ENCODE results near the gene AAK1. TPM values are rescaled to one million over a fixed set of nuclear protein-coding genes. Genes with fewer than 3 reads are reported as not detected.
"Not testable (repeated sequence)": the region's sequence is repeated elsewhere in the genome, so short reads cannot be mapped to it uniquely, and the experiment has no call there.

The AAK1 gene
- total RNA-seq, 4 donors from 2014 or later, result 34.8 to 109 (median 70.2) TPM

DNA sequence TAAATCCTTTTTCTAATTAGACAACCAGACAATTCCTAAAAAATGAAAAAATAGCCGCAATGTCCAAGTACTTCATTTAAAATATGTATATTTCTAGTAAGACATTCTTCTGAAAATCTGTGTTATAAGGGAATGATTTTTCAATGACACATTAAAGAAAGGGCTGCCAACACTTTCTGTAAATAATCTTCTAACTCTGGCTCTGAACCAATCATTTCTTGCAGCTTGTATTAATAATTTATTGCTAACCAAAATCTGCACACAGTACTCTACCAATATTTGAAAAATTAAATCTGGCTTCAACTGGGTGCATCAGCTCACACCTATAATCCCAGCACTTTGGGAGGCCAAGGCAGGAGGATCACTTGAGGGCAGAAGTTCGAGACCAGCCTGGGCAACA is 214.6 kb downstream of the AAK1 start:
- in situ Hi-C loops (cut with MboI; ENCODE audit: low pct_ligation_motif_present in 1 of 4, low pct_unique_long_range_greater_than_20kb in 1 of 4, low sequenced_read_pairs in 3 of 4) (no loop called here), intact Hi-C loops (cut with DNase I; ENCODE audit: low total_unique reads) (no loop called here)
- H3K27me3 ChIP-seq, result no peaks in the 10 kb centered on the region
- TF ChIP-seq POLR2A (IDR thresholded peaks at IDR 0.05), result no peak
- TF ChIP-seq POLR2AphosphoS5 (IDR thresholded peaks at IDR 0.05), result no peak
- TF ChIP-seq CTCF (IDR thresholded peaks at IDR 0.05), result no peak
- TF ChIP-seq EP300 (IDR thresholded peaks at IDR 0.05; ENCODE audit: low read depth), result no peak
- H3K36me3 ChIP-seq, result peaks cover 0 to 51% (median 17%) of the 10 kb centered on the region in 4 donors
- 82 to 100% methylated on average over 2 of the region's 2 CpGs for WGBS, 2 donors (ENCODE audit: low coverage in 1 of 2)
- H3K9me3 ChIP-seq, result no peaks in the 10 kb centered on the region
- DNase-seq, result no peak
- H3K27ac ChIP-seq, result no peak overlapping the region
- peaks cover 0 to 3% (median 0%) of the 10 kb centered on the region in 4 donors for H3K4me1 ChIP-seq
- H3K4me3 ChIP-seq, result no peak overlapping the region

DNA sequence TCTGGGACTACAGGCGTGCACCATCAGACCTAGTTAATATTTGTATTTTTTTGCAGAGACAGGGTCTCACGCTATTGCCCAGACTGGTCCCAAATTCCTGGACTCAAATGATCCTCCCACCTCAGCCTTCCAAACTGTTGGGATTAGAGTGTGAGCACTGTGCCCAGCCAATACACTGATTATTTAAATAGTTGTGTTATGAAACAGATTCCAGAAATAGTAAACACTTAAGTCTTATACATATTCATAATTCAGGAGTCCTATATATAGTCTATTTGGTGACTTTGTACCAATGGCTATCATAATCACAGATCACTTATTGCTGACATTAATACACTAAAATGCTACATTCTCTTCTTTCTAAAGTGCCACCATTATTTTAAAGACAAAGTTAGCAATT is 219.1 kb downstream of the AAK1 start:
- Histone ChIP-seq H3K27ac (no peak overlapping the region), H3K9me3 (no peaks in the 10 kb centered on the region), H3K4me1 (peaks cover 0 to 9% (median 3%) of the 10 kb centered on the region in 4 donors), H3K27me3 (no peaks in the 10 kb centered on the region), H3K36me3 (peaks cover 0 to 40% (median 14%) of the 10 kb centered on the region in 4 donors), H3K4me3 (no peak overlapping the region)
- DNase-seq, result no peak
- WGBS, 2 donors (ENCODE audit: low coverage in 1 of 2), result 95 to 100% methylated on average over 2 of the region's 2 CpGs
- in situ Hi-C loops (cut with MboI; ENCODE audit: low pct_ligation_motif_present in 1 of 4, low pct_unique_long_range_greater_than_20kb in 1 of 4, low sequenced_read_pairs in 3 of 4) (no loop called here), intact Hi-C loops (cut with DNase I; ENCODE audit: low total_unique reads) (no loop called here)
- TF ChIP-seq POLR2AphosphoS5 (IDR thresholded peaks at IDR 0.05) (no peak), CTCF (IDR thresholded peaks at IDR 0.05) (no peak), POLR2A (IDR thresholded peaks at IDR 0.05) (no peak), EP300 (IDR thresholded peaks at IDR 0.05; ENCODE audit: low read depth) (no peak)

GRCh38 chr2:69422198-69422597 is 221.3 kb downstream of the AAK1 start:
- in situ Hi-C loops (cut with MboI; ENCODE audit: low pct_ligation_motif_present in 1 of 4, low pct_unique_long_range_greater_than_20kb in 1 of 4, low sequenced_read_pairs in 3 of 4) (no loop called here), intact Hi-C loops (cut with DNase I; ENCODE audit: low total_unique reads) (no loop called here)

GRCh38 chr2:69419111-69419510 is 224.4 kb downstream of the AAK1 start:
- in situ Hi-C loops (cut with MboI; ENCODE audit: low pct_ligation_motif_present in 1 of 4, low pct_unique_long_range_greater_than_20kb in 1 of 4, low sequenced_read_pairs in 3 of 4); DNase-seq; H3K4me3 ChIP-seq; H3K9me3 ChIP-seq; H3K27me3 ChIP-seq; intact Hi-C loops (cut with DNase I; ENCODE audit: low total_unique reads): not testable (repeated sequence)
- Histone ChIP-seq H3K36me3 (peaks cover 0 to 46% (median 18%) of the 10 kb centered on the region in 4 donors), H3K4me1 (peaks cover 0 to 16% (median 7%) of the 10 kb centered on the region in 4 donors), H3K27ac (peak overlapping the region in 1 of 4 donors; percentile 59)
- WGBS, 2 donors (ENCODE audit: low coverage in 1 of 2), result 83 to 88% methylated on average over 5 to 7 of the region's 7 CpGs

More at GRCh38 chr2:69422198-69422597, 221.3 kb downstream of the AAK1 start:
- Histone ChIP-seq H3K4me1 (peaks cover 0 to 16% (median 7%) of the 10 kb centered on the region in 4 donors), H3K27me3 (no peaks in the 10 kb centered on the region), H3K27ac (no peak overlapping the region), H3K9me3 (no peaks in the 10 kb centered on the region), H3K4me3 (no peak overlapping the region), H3K36me3 (peaks cover 0 to 38% (median 14%) of the 10 kb centered on the region in 4 donors)
- TF ChIP-seq POLR2A (IDR thresholded peaks at IDR 0.05) (no peak), POLR2AphosphoS5 (IDR thresholded peaks at IDR 0.05) (no peak), CTCF (IDR thresholded peaks at IDR 0.05) (no peak), EP300 (IDR thresholded peaks at IDR 0.05; ENCODE audit: low read depth) (no peak)
- DNase-seq, result no peak

GRCh38 chr2:69416147-69416546 is 227.4 kb downstream of the AAK1 start:
- Histone ChIP-seq H3K4me3 (no peak overlapping the region), H3K27me3 (no peaks in the 10 kb centered on the region), H3K27ac (no peak overlapping the region), H3K9me3 (no peaks in the 10 kb centered on the region), H3K36me3 (peaks cover 0 to 65% (median 23%) of the 10 kb centered on the region in 4 donors), H3K4me1 (peaks cover 0 to 10% (median 4%) of the 10 kb centered on the region in 4 donors)
- in situ Hi-C loops (cut with MboI; ENCODE audit: low pct_ligation_motif_present in 1 of 4, low pct_unique_long_range_greater_than_20kb in 1 of 4, low sequenced_read_pairs in 3 of 4), result no loop called here
- no peak for DNase-seq
- intact Hi-C loops (cut with DNase I; ENCODE audit: low total_unique reads), result no loop called here
- TF ChIP-seq CTCF (IDR thresholded peaks at IDR 0.05) (no peak), EP300 (IDR thresholded peaks at IDR 0.05; ENCODE audit: low read depth) (no peak), POLR2AphosphoS5 (IDR thresholded peaks at IDR 0.05) (no peak), POLR2A (IDR thresholded peaks at IDR 0.05) (no peak)
- 75 to 91% methylated on average over 1 of the region's 1 CpG for WGBS, 2 donors (ENCODE audit: low coverage in 1 of 2)
